Measurements from ENCODE around the gene NHLRC1.

Gene NHLRC1

DNA sequence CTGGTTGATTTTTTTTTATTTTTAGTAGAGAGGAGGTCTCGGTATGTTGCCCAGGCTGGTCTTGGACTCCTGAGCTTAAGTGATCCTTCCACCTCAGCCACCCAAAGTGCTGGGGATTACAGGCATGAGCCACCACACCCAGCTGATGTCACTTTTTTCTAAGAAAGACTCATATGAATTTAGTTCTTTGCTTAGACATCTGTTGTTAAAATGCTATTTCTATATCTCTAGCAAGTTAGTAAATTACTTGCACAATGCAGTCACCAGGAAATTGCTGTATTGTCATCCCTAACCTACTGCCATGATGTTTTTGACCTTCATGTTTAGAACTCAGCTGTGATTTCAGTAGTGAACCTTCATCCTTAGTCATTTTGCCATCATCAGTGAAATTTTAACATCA, 38.4 kb upstream of the NHLRC1 start:
- TF ChIP-seq, protein P1, sequence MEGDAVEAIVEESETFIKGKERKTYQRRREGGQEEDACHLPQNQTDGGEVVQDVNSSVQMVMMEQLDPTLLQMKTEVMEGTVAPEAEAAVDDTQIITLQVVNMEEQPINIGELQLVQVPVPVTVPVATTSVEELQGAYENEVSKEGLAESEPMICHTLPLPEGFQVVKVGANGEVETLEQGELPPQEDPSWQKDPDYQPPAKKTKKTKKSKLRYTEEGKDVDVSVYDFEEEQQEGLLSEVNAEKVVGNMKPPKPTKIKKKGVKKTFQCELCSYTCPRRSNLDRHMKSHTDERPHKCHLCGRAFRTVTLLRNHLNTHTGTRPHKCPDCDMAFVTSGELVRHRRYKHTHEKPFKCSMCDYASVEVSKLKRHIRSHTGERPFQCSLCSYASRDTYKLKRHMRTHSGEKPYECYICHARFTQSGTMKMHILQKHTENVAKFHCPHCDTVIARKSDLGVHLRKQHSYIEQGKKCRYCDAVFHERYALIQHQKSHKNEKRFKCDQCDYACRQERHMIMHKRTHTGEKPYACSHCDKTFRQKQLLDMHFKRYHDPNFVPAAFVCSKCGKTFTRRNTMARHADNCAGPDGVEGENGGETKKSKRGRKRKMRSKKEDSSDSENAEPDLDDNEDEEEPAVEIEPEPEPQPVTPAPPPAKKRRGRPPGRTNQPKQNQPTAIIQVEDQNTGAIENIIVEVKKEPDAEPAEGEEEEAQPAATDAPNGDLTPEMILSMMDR (IDR thresholded peaks at IDR 0.05; ENCODE audit: insufficient read depth, low read length, poor library complexity, severe bottlenecking) = no peak
- TF ChIP-seq EZH2phosphoT487 (conservative IDR thresholded peaks at IDR 0.05; ENCODE audit: low read length) = no peak
- peaks cover 31% of the 10 kb centered on the region for H3K36me3 ChIP-seq (ENCODE audit: low read length)
- no peaks in the 10 kb centered on the region for H3K9me3 ChIP-seq (ENCODE audit: insufficient read depth, low read length)
- no peak overlapping the region for H3K9ac ChIP-seq (ENCODE audit: low read length)
- no peak overlapping the region for H3K27ac ChIP-seq (ENCODE audit: low read depth, low read length)
- peaks cover 17% of the 10 kb centered on the region for H3F3A ChIP-seq (ENCODE audit: insufficient read depth)
- no peak overlapping the region for H3K4me3 ChIP-seq (ENCODE audit: insufficient read depth, low read length, poor library complexity, severe bottlenecking)
- H3K9me2 ChIP-seq (replicated peaks; ENCODE audit: insufficient read depth, low read length) = no peaks in the 10 kb centered on the region
- H3K4me2 ChIP-seq (ENCODE audit: low read depth, low read length, poor library complexity, severe bottlenecking) = no peak overlapping the region
- H2AFZ ChIP-seq (ENCODE audit: low read depth, low read length, severe bottlenecking) = no peak overlapping the region
- H4K20me1 ChIP-seq (ENCODE audit: low read depth, low read length) = no peaks in the 10 kb centered on the region
- H3K79me2 ChIP-seq (ENCODE audit: insufficient read depth, low read length) = peaks cover 5% of the 10 kb centered on the region; the same call in 1 of the 2 replicates
- no peaks in the 10 kb centered on the region for H3K27me3 ChIP-seq (ENCODE audit: low read length)

GRCh38 chr6:18155864-18156421, 33.5 kb upstream of the NHLRC1 start:
- Histone ChIP-seq H3K4me3 (ENCODE audit: insufficient read depth, low read length, poor library complexity, severe bottlenecking) (peak overlapping the region; percentile 83), H3K27me3 (ENCODE audit: low read length) (no peaks in the 10 kb centered on the region), H3K79me2 (ENCODE audit: insufficient read depth, low read length) (peaks cover 5% of the 10 kb centered on the region; the same call in 1 of the 2 replicates), H3F3A (ENCODE audit: insufficient read depth) (peaks cover 19% of the 10 kb centered on the region), H3K4me2 (ENCODE audit: low read depth, low read length, poor library complexity, severe bottlenecking) (peak overlapping the region; percentile 78), H3K9ac (ENCODE audit: low read length) (peak overlapping the region; percentile 85), H3K36me3 (ENCODE audit: low read length) (peaks cover 8% of the 10 kb centered on the region; the same call in 1 of the 2 replicates), H4K20me1 (ENCODE audit: low read depth, low read length) (no peaks in the 10 kb centered on the region), H3K9me3 (ENCODE audit: insufficient read depth, low read length) (no peaks in the 10 kb centered on the region), H3K9me2 (replicated peaks; ENCODE audit: insufficient read depth, low read length) (no peaks in the 10 kb centered on the region), H2AFZ (ENCODE audit: low read depth, low read length, severe bottlenecking) (peak overlapping the region; percentile 91), H3K27ac (ENCODE audit: low read depth, low read length) (peak overlapping the region; percentile 73)
- TF ChIP-seq EZH2phosphoT487 (conservative IDR thresholded peaks at IDR 0.05; ENCODE audit: low read length) = no peak
- TF ChIP-seq, protein P1 (IDR thresholded peaks at IDR 0.05; ENCODE audit: insufficient read depth, low read length, poor library complexity, severe bottlenecking) = peak; percentile 35

DNA sequence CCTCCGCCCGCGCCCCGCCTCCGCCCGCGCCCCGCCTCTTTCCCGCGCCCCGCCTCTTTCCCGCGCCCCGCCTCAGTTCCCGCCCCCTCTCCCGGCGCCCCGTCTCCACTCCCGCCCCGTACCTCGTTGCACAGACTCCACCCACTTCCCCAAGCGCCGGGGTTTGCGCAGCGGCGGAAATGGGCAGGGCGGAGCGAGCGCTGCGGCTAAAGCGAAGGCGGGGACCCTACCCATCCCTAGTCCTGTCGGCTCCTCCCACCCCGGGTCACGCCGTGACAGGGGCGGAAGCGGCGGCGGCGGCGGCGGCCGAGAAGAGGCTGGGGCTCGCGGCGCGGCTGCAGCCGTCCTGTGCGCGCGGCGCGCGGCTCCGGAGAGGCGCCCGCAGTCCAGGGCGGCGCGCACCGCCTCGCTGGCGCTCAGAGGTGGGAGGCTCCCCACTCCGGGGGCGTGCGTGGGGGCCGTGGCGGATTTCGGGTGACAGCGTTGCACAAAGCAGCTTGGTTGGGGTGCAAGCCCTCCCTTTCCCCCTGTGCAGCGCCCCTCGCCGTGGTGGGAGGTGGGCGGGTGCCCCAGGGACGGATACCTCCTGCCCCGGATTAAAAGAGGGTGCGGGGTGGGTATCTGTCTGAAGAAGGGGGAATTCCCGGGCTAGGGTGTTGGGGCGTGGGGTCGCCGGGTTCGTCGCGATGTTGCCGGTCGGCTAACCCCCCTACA, 32.8 kb upstream of the NHLRC1 start, which contains the start of gene KDM1B:
Gene KDM1B, plus strand, starts transcription at position 273 of the 714 bp plus-strand sequence. CDS start 4,474 bp downstream, outside the sequence.
- peaks cover 8% of the 10 kb centered on the region; the same call in 1 of the 2 replicates for H3K36me3 ChIP-seq (ENCODE audit: low read length)
- H2AFZ ChIP-seq (ENCODE audit: low read depth, low read length, severe bottlenecking) = peak within 1 kb of the TSS; percentile 96
- peaks cover 19% of the 10 kb centered on the region for H3F3A ChIP-seq (ENCODE audit: insufficient read depth)
- no peaks in the 10 kb centered on the region for H4K20me1 ChIP-seq (ENCODE audit: low read depth, low read length)
- H3K9ac ChIP-seq (ENCODE audit: low read length) = peak within 1 kb of the TSS; percentile 85
- H3K4me2 ChIP-seq (ENCODE audit: low read depth, low read length, poor library complexity, severe bottlenecking) = peak within 1 kb of the TSS; percentile 81
- H3K27me3 ChIP-seq (ENCODE audit: low read length) = no peaks in the 10 kb centered on the region
- H3K4me3 ChIP-seq (ENCODE audit: insufficient read depth, low read length, poor library complexity, severe bottlenecking) = peak within 1 kb of the TSS; percentile 88
- H3K27ac ChIP-seq (ENCODE audit: low read depth, low read length) = peak within 1 kb of the TSS; percentile 73
- TF ChIP-seq, protein P1 (IDR thresholded peaks at IDR 0.05; ENCODE audit: insufficient read depth, low read length, poor library complexity, severe bottlenecking) = no peak
- no peak for TF ChIP-seq EZH2phosphoT487 (conservative IDR thresholded peaks at IDR 0.05; ENCODE audit: low read length)
- H3K79me2 ChIP-seq (ENCODE audit: insufficient read depth, low read length) = peaks cover 5% of the 10 kb centered on the region; the same call in 1 of the 2 replicates
- H3K9me2 ChIP-seq (replicated peaks; ENCODE audit: insufficient read depth, low read length) = no peaks in the 10 kb centered on the region
- no peaks in the 10 kb centered on the region for H3K9me3 ChIP-seq (ENCODE audit: insufficient read depth, low read length)
